A549 (cell line): ENCODE measurements around the gene BCAS1.

ENCODE experiments used
- FOSB ChIP-seq: fragments of 250-450 bp; sonication (Bioruptor Pico); IDR thresholded peaks from 2 replicates; pipeline ENCODE4 v1.5.0; 2020; ENCODE audit warnings: mild to moderate bottlenecking, moderate library complexity
- FOSL2 ChIP-seq, 2 experiments: fragments of 450-650 bp in 1 of 2; fragments of >200 bp in 1 of 2; sonication (Bioruptor Twin) in 1 of 2; formaldehyde crosslinking; IDR thresholded peaks; 2 replicates each; pipeline versions ENCODE4 v1.5.0 to v1.6.1; 2016 to 2020; ENCODE audit warnings: mild to moderate bottlenecking in 1 of 2, moderate library complexity in 1 of 2
- FOXS1 ChIP-seq: fragments of 250-450 bp; sonication (Bioruptor Pico); IDR thresholded peaks from 2 replicates; pipeline ENCODE4 v1.5.0; 2020; ENCODE audit warnings: mild to moderate bottlenecking, moderate library complexity
- KDM1A ChIP-seq: fragments of 200-600 bp; sonication (generic); IDR thresholded peaks from 2 replicates; pipeline ENCODE4 v1.6.1; 2016; ENCODE audit warnings: low read depth, mild to moderate bottlenecking
- MAZ ChIP-seq: fragments of 150-350 bp; IDR thresholded peaks from 2 replicates; pipeline ENCODE4 v1.6.1; 2014; ENCODE audit warnings: antibody characterized with exemption, low read depth, low read length, borderline replicate concordance
- POLR2A ChIP-seq: IDR thresholded peaks from 2 replicates; pipeline ENCODE4 v1.6.1; 2012; ENCODE audit warnings: mild to moderate bottlenecking, low read length
- SREBF2 ChIP-seq: fragments of 450-650 bp; IDR thresholded peaks from 2 replicates; pipeline ENCODE4 v1.6.1; 2014; ENCODE audit warnings: mild to moderate bottlenecking, moderate library complexity
- TF ChIP-seq, protein P1 (sequence below): fragments of >200 bp; sonication (Bioruptor Twin); formaldehyde crosslinking; IDR thresholded peaks from 3 replicates; pipeline ENCODE4 v1.5.1; 2016

DNA sequence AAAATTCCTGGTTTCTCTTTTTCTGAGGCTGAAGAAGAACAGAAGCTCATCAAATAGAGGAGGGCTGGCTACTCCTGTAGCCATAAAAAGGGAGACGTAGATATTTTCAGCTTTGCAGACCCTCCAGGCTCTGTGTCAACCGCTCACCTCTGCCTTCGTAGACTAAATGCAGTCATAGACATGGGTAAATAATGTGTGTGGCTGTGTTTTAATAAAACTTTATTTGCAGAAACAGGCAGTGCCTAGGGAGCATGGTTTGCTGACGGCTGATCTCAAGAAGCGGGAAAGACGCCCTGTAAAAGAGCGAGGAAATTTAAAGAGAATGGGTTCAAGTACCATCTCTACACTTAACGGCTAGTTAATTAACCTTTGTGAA is 171.8 kb downstream of the BCAS1 start:
- TF ChIP-seq FOXS1 (CRISPR knock-in tag) (no peak), FOSL2 (IDR thresholded peaks at IDR 0.05) (no peak), FOSL2 (CRISPR knock-in tag; IDR thresholded peaks at IDR 0.05) (no peak), FOSB (CRISPR knock-in tag) (no peak), SREBF2 (no peak), MAZ (no peak), POLR2A (no peak), KDM1A (no peak)
- TF ChIP-seq, protein P1, sequence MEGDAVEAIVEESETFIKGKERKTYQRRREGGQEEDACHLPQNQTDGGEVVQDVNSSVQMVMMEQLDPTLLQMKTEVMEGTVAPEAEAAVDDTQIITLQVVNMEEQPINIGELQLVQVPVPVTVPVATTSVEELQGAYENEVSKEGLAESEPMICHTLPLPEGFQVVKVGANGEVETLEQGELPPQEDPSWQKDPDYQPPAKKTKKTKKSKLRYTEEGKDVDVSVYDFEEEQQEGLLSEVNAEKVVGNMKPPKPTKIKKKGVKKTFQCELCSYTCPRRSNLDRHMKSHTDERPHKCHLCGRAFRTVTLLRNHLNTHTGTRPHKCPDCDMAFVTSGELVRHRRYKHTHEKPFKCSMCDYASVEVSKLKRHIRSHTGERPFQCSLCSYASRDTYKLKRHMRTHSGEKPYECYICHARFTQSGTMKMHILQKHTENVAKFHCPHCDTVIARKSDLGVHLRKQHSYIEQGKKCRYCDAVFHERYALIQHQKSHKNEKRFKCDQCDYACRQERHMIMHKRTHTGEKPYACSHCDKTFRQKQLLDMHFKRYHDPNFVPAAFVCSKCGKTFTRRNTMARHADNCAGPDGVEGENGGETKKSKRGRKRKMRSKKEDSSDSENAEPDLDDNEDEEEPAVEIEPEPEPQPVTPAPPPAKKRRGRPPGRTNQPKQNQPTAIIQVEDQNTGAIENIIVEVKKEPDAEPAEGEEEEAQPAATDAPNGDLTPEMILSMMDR, result no peak
